Smooth muscle cell (in vitro differentiated cells): ENCODE results near the gene SCN1B. TPM values are rescaled to one million over a fixed set of nuclear protein-coding genes. Genes with fewer than 3 reads are reported as not detected.

Experiments used
- DNase-seq: peaks from one replicate; lab custom pipeline; 2025; ENCODE audit not compliant: unreplicated experiment; lab: John Stamatoyannopoulos, UW
- H2AFZ ChIP-seq: fragments of 200-600 bp; sonication (generic); 2 replicates; pipeline ENCODE4 v1.6.0; 2016; ENCODE audit warnings: antibody characterized with exemption, low read depth, mild to moderate bottlenecking
- H3F3A ChIP-seq: fragments of 200-600 bp; sonication (generic); 2 replicates; pipeline ENCODE4 v1.6.0; 2017; ENCODE audit warnings: antibody characterized with exemption, low read depth
- H3K27ac ChIP-seq: fragments of 200-600 bp; sonication (generic); 2 replicates; pipeline ENCODE4 v1.5.1; 2016; ENCODE audit warnings: low read depth, mild to moderate bottlenecking
- H3K27me3 ChIP-seq: fragments of 200-600 bp; sonication (generic); 2 replicates; pipeline ENCODE4 v1.6.1; 2016; ENCODE audit warnings: low read depth, mild to moderate bottlenecking
- H3K36me3 ChIP-seq: fragments of 200-600 bp; sonication (generic); 2 replicates; pipeline ENCODE4 v1.5.1; 2016; ENCODE audit warnings: low read depth
- H3K4me1 ChIP-seq: fragments of 200-600 bp; sonication (generic); 2 replicates; pipeline ENCODE4 v1.5.1; 2016; ENCODE audit warnings: low read depth
- H3K4me2 ChIP-seq: fragments of 200-600 bp; sonication (generic); 2 replicates; pipeline ENCODE4 v1.6.0; 2016; ENCODE audit warnings: mild to moderate bottlenecking
- H3K4me3 ChIP-seq: fragments of 200-600 bp; sonication (generic); 2 replicates; pipeline ENCODE4 v1.5.1; 2016; ENCODE audit warnings: mild to moderate bottlenecking
- H3K79me2 ChIP-seq: fragments of 200-600 bp; sonication (generic); 2 replicates; pipeline ENCODE4 v1.6.0; 2016; ENCODE audit warnings: low read depth, mild to moderate bottlenecking
- H3K9ac ChIP-seq: fragments of 200-600 bp; sonication (generic); 2 replicates; pipeline ENCODE4 v1.6.0; 2016; ENCODE audit warnings: low read depth
- H3K9me3 ChIP-seq: fragments of 200-600 bp; sonication (generic); replicated peaks from 2 replicates; pipeline ENCODE4 v1.5.1; 2016; ENCODE audit warnings: low read depth
- H4K20me1 ChIP-seq: fragments of 200-600 bp; sonication (generic); 2 replicates; pipeline ENCODE4 v1.6.0; 2016; ENCODE audit warnings: low read depth
- WGBS: methylation state at CpG from one replicate; pipeline ENCODE4 v1.1.7; 2016; ENCODE audit warnings: low lambda C conversion rate; 5-methylcytosine and 5-hydroxymethylcytosine counted together
- polyA plus RNA-seq: library from polyadenylated mRNA; unstranded; fragments of >200 nt; fragmentation: Nextera tagmentation; extraction: Ambion mirVana; gene quantifications from 2 replicates; pipeline ENCODE4 v1.2.1, GENCODE V29; 2016
- total RNA-seq: library from RNA; depleted of rRNA; stranded (reverse); fragments of >200 nt; gene quantifications from 2 replicates; pipeline ENCODE4 v1.2.3, GENCODE V29; 2014
- TF ChIP-seq, protein P1 (sequence below): fragments of 200-600 bp; sonication (generic); IDR thresholded peaks from 2 replicates; pipeline ENCODE4 v1.5.1; 2017; ENCODE audit warnings: borderline replicate concordance, mild to moderate bottlenecking, antibody characterized with exemption; ENCODE audit not compliant: insufficient read depth, poor library complexity, severe bottlenecking

The SCN1B gene
- total and polyA plus RNA-seq, 2 experiments from 2014 or later, result 0.99 to 2.2 TPM

DNA sequence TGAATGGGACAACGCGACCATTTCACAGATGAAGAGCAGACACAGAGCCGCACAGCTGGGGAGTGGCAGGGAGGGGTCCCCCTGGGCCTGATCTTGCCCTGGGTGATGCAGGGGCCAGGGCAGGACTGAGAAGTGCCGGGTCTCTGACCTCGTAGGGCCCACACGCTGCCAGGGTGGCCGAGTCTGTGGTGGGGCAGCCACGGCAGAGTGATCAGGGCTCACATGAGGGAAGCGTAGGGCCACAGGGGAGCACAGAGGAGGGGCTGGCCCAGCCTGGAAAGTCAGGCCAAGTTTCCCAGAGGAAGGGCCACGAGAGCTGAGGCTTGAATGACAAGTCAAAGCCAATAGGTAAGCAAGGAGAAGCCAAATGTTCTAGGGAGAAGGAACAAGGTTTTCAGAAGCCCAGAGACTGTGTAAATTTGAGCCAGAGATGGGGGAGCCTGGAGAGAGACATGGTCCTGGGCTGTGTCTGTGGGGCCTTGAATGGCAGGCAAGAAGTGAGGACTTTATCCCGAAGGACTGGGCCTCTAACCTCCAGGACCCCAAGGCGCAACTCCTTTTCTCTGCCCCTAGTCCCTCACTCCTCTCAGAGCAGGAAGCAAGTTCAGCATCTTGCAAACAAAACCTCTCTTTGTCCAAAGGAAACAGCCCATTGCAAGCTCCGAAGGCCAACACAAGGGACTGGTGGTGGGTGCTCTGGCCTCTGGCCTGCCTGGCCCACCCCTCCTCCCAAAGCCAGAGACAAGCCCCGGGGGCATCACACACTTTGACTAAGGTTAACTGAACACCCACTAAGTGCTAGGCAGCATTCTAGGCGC is 53.6 kb downstream of the SCN1B start:
- 94% methylated on average over 15 of the region's 15 CpGs for WGBS
- Histone ChIP-seq H3F3A (no peaks in the 10 kb centered on the region), H3K79me2 (no peaks in the 10 kb centered on the region), H4K20me1 (no peaks in the 10 kb centered on the region), H2AFZ (no peak overlapping the region), H3K36me3 (no peaks in the 10 kb centered on the region), H3K27me3 (no peaks in the 10 kb centered on the region), H3K4me2 (no peak overlapping the region), H3K27ac (no peak overlapping the region), H3K4me3 (no peak overlapping the region), H3K9me3 (no peaks in the 10 kb centered on the region), H3K4me1 (no peaks in the 10 kb centered on the region), H3K9ac (no peak overlapping the region)
- DNase-seq, result no peak
- TF ChIP-seq, protein P1, sequence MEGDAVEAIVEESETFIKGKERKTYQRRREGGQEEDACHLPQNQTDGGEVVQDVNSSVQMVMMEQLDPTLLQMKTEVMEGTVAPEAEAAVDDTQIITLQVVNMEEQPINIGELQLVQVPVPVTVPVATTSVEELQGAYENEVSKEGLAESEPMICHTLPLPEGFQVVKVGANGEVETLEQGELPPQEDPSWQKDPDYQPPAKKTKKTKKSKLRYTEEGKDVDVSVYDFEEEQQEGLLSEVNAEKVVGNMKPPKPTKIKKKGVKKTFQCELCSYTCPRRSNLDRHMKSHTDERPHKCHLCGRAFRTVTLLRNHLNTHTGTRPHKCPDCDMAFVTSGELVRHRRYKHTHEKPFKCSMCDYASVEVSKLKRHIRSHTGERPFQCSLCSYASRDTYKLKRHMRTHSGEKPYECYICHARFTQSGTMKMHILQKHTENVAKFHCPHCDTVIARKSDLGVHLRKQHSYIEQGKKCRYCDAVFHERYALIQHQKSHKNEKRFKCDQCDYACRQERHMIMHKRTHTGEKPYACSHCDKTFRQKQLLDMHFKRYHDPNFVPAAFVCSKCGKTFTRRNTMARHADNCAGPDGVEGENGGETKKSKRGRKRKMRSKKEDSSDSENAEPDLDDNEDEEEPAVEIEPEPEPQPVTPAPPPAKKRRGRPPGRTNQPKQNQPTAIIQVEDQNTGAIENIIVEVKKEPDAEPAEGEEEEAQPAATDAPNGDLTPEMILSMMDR, result no peak

DNA sequence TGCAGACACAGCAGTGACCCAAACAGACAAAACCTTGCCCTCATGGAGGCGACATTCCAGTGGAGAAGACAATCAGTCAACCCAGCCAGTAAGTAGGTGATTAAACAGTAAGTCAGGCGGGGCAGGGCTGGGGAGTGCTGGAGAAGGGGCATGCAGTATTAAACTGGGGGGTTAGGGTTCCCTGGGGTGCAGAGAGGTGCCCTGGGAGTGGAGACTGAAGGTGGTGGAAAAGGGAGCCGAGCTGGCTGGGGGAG is 54.2 kb downstream of the SCN1B start:
- Histone ChIP-seq H3K9ac (no peak overlapping the region), H3K4me3 (no peak overlapping the region), H3K79me2 (no peaks in the 10 kb centered on the region), H3K4me2 (no peak overlapping the region), H3K27me3 (no peaks in the 10 kb centered on the region), H4K20me1 (no peaks in the 10 kb centered on the region), H3K9me3 (no peaks in the 10 kb centered on the region), H3K4me1 (no peaks in the 10 kb centered on the region), H3F3A (no peaks in the 10 kb centered on the region), H3K36me3 (no peaks in the 10 kb centered on the region), H2AFZ (no peak overlapping the region), H3K27ac (no peak overlapping the region)
- TF ChIP-seq, protein P1, result no peak
- no peak for DNase-seq
- 90% methylated on average over 3 of the region's 3 CpGs for WGBS

DNA sequence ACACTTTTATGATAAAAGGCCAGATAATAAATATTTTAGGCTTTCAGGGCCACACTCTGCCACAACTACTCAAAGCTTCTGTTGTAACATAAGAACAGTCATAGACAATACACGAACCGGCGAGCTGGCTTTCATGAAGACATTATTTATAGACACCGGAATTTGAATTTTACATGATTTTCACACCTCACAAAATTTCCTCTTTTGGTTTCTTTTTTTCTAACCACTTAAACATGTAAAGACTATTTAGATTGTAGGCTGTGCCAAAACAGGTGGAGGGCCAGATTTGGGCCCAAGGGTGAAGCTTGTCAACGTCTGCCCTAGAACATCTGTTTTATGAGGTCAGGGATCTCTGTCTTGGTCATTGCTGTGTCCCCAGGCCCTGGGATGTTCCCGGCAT is 55.7 kb downstream of the SCN1B start:
- no peak for DNase-seq
- WGBS, result 78% methylated on average over 6 of the region's 6 CpGs

More for the DNA sequence above, 55.7 kb downstream of the SCN1B start:
- H3K4me1 ChIP-seq, result peaks cover 5% of the 10 kb centered on the region
- no peak overlapping the region for H2AFZ ChIP-seq
- H3K4me2 ChIP-seq, result no peak overlapping the region
- TF ChIP-seq, protein P1, result no peak
- no peaks in the 10 kb centered on the region for H3K79me2 ChIP-seq
- no peaks in the 10 kb centered on the region for H4K20me1 ChIP-seq
- no peaks in the 10 kb centered on the region for H3K9me3 ChIP-seq
- H3K27ac ChIP-seq, result no peak overlapping the region
- no peak overlapping the region for H3K9ac ChIP-seq
- H3K36me3 ChIP-seq, result no peaks in the 10 kb centered on the region
- no peaks in the 10 kb centered on the region for H3F3A ChIP-seq
- no peak overlapping the region for H3K4me3 ChIP-seq
- no peaks in the 10 kb centered on the region for H3K27me3 ChIP-seq
